ENCODE results near the gene MAP3K7. TPM values are rescaled to one million over a fixed set of nuclear protein-coding genes. Genes with fewer than 3 reads are reported as not detected.

Gene MAP3K7
- total and polyA plus RNA-seq, 2 of the 4 experiments (the other 2 are of a cell fraction), result 26.5 to 29.9 TPM

DNA sequence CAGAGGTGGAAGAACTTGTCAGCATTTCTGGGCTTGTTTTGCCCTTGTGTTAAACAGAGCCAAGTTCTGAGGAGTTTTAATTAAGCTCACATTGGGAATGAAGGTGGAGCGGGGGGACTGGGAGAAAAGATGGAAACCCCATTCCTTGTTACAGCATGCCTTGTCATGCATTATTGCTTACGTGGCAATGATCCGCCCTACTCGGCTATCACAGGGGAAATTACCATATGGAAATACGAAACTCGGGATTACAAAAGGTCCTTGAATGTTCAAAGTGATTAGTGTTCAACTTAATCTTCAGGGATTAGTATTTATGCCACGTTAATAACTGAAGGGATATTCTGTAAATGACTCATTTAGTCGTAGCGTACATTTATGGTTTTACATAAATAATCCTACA lies 86.4 kb downstream of the MAP3K7 start:
- CTCF ChIA-PET, result no interaction called here
- H3K4ac ChIP-seq (ENCODE audit: low read depth, low read length), result no peak overlapping the region
- DNase-seq (no peak), ATAC-seq (ENCODE audit: low read depth) (no peak)
- no peak overlapping the region for H3K27ac ChIP-seq (ENCODE audit: insufficient read depth, low read length)
- no peak overlapping the region for H3K56ac ChIP-seq (ENCODE audit: extremely low read depth, insufficient read depth, low read length)
- no peak overlapping the region for H2BK20ac ChIP-seq (ENCODE audit: low read depth, low read length)
- no peaks in the 10 kb centered on the region; the same call in 1 of the 2 replicates for H3K27me3 ChIP-seq (ENCODE audit: control insufficient read depth, insufficient read depth, low read length)
- no peak overlapping the region for H2BK5ac ChIP-seq (ENCODE audit: low read depth, low read length, poor library complexity, severe bottlenecking)
- in situ Hi-C loops (cut with MboI; ENCODE audit: low sequenced_read_pairs) (no loop called here), dilution Hi-C loops (cut with HindIII; ENCODE audit: low sequenced_read_pairs, unreplicated experiment) (no loop called here), intact Hi-C loops (cut with micrococcal nuclease) (no loop called here)
- no TSS peak for BruUV-seq (replicated peaks)
- no peak overlapping the region for H2BK120ac ChIP-seq (ENCODE audit: low read depth, low read length)
- no peak overlapping the region for H3K14ac ChIP-seq (replicated peaks; ENCODE audit: low read depth, low read length)
- no peak overlapping the region for H3K4me2 ChIP-seq (ENCODE audit: low read depth, low read length)
- no peak overlapping the region for H3K23ac ChIP-seq (ENCODE audit: low read depth, low read length)
- H3K79me1 ChIP-seq (ENCODE audit: low read depth in 1 of 2, low read length in 2 of 2), result no peaks in the 10 kb centered on the region
- H2AFZ ChIP-seq (replicated peaks; ENCODE audit: low read length, poor library complexity), result no peak overlapping the region
- POLR2A ChIA-PET (ENCODE audit: unreplicated experiment), result no interaction called here
- H4K8ac ChIP-seq (ENCODE audit: low read depth in 2 of 2, low read length in 2 of 2), result no peak overlapping the region
- H3K4me3 ChIP-seq (ENCODE audit: insufficient read depth, low read depth, low read length), result no peak overlapping the region
- H2AK5ac ChIP-seq (ENCODE audit: low read depth, low read length), result no peak overlapping the region
- no peaks in the 10 kb centered on the region for H3K9me3 ChIP-seq (ENCODE audit: control insufficient read depth, insufficient read depth, low read length)
- no peak overlapping the region for H2BK15ac ChIP-seq (ENCODE audit: low read depth, low read length)
- no peak overlapping the region for H3K9ac ChIP-seq (ENCODE audit: low read depth, low read length)
- H3K9me1 ChIP-seq (ENCODE audit: insufficient read depth, low read length), result no peaks in the 10 kb centered on the region
- H3K36me3 ChIP-seq (ENCODE audit: control insufficient read depth, insufficient read depth, low read length), result no peaks in the 10 kb centered on the region
- H3K18ac ChIP-seq (ENCODE audit: low read depth, low read length), result no peak overlapping the region
- H4K91ac ChIP-seq (ENCODE audit: insufficient read depth, low read depth, low read length), result no peak overlapping the region
- no peaks in the 10 kb centered on the region for H4K20me1 ChIP-seq (ENCODE audit: insufficient read depth, low read length)
- H4K5ac ChIP-seq (ENCODE audit: low read depth, low read length), result no peak overlapping the region
- H2AK9ac ChIP-seq (replicated peaks; ENCODE audit: low read depth, low read length, poor library complexity), result no peak overlapping the region
- no CpG with 5 or more reads among the region's 9 CpGs for WGBS, 2 experiments (ENCODE audit: extremely low coverage in 2 of 2, insufficient read length in 1 of 2)
- TF ChIP-seq CHD1 (IDR thresholded peaks at IDR 0.05; ENCODE audit: low read depth, low read length) (no peak), MAZ (IDR thresholded peaks at IDR 0.05; ENCODE audit: borderline replicate concordance, low read depth, low read length) (no peak), CEBPB (IDR thresholded peaks at IDR 0.05; ENCODE audit: low read depth, low read length) (no peak), RAD21 (IDR thresholded peaks at IDR 0.05; ENCODE audit: low read length) (no peak), BHLHE40 (IDR thresholded peaks at IDR 0.05; ENCODE audit: low read depth, low read length) (no peak), NFE2L2 (IDR thresholded peaks at IDR 0.05; ENCODE audit: low read depth, low read length) (no peak), RCOR1 (IDR thresholded peaks at IDR 0.05; ENCODE audit: insufficient replicate concordance, low read length) (no peak)
- TF ChIP-seq, protein P1, sequence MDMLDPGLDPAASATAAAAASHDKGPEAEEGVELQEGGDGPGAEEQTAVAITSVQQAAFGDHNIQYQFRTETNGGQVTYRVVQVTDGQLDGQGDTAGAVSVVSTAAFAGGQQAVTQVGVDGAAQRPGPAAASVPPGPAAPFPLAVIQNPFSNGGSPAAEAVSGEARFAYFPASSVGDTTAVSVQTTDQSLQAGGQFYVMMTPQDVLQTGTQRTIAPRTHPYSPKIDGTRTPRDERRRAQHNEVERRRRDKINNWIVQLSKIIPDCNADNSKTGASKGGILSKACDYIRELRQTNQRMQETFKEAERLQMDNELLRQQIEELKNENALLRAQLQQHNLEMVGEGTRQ (IDR thresholded peaks at IDR 0.05; ENCODE audit: low read depth, low read length), result no peak
- H3K4me1 ChIP-seq (ENCODE audit: control insufficient read depth, insufficient read depth, low read length), result no peaks in the 10 kb centered on the region
